ENCODE results near the gene IZUMO1. TPM values are rescaled to one million over a fixed set of nuclear protein-coding genes. Genes with fewer than 3 reads are reported as not detected.

Gene IZUMO1
- total and polyA plus RNA-seq, 2 donors (not counting 3 experiments of a cell fraction or from before 2014, with no cell fraction given), result 0.18 to 1.2 TPM

DNA sequence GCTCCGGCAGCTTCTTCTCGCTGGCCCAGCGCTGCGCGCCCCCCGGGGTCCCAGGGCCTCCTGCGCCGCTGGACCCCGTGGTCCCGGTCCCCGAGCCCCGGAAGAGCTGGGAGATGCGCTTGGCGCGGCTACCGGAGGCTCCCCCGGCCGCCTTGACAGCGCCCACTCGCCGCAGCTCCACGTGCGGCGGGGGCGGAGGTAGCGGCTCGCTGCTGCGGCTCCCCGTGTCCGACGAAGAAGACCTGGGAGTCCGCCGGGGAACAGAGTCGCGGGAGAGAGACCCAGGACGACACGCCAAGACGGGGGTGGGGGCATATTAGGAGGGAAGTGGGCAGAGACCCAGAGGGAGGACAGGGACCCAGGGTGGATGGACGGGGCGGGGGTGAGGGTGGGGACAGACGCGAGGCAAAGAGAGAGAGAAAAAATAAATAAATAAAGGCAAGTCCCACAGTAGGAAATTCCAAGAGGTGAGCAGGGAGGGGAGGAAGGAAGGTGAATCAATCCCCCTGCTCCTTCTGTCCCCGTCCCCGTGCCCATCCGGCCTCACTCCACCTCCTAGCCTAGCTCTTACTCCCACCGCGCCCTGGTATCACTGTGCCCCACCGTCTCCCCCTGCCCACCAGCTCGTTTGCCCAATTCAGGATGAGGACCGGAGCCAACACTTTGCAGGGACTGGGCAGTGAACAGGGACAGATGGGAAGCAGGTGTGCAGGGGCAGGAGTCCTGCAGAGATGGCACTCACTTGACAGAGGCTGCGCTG is 7.1 kb downstream of the IZUMO1 start:
- intact Hi-C loops (cut with micrococcal nuclease), result loop anchor here (1.0 to 5.0 kb wide), 5 partner anchors 25 to 98 kb away; partner anchors contain the start of genes CA11 and HSD17B14
- no peak for FAIRE-seq
- peak; percentile 26 for DNase-seq (ENCODE audit: low read depth, low spot score)

More for the DNA sequence above, 7.1 kb downstream of the IZUMO1 start:
- Histone ChIP-seq H3K79me2 (ENCODE audit: control insufficient read depth, insufficient read depth, low read length) (peaks cover 42% of the 10 kb centered on the region), H2AFZ (ENCODE audit: low read depth, low read length) (no peak overlapping the region), H3K36me3 (ENCODE audit: control insufficient read depth in 2 of 2, extremely low read depth in 1 of 2, insufficient read depth in 2 of 2, low read length in 2 of 2) (peaks cover 3 to 5% of the 10 kb centered on the region in 2 experiments), H3K9ac (replicated peaks; ENCODE audit: extremely low read depth, insufficient read depth, low read length) (peak overlapping the region; percentile 27), H3K27me3 (ENCODE audit: control insufficient read depth in 2 of 2, insufficient read depth in 2 of 2, low read length in 2 of 2) (no peaks in the 10 kb centered on the region), H3K9me1 (replicated peaks; ENCODE audit: control insufficient read depth, extremely low read depth, insufficient read depth, low read length) (no peaks in the 10 kb centered on the region), H4K20me1 (replicated peaks; ENCODE audit: control insufficient read depth, extremely low read depth, insufficient read depth, low read length) (peaks cover 6% of the 10 kb centered on the region), H3K4me2 (ENCODE audit: insufficient read depth, low read length) (peak overlapping the region; percentile 66), H3K4me3 (replicated peaks in 1 of 3; ENCODE audit: insufficient read depth in 1 of 3, low read depth in 1 of 3, low read length in 3 of 3) (peak overlapping the region; percentile 53 to 80 (median 77)), H3K4me1 (ENCODE audit: control insufficient read depth, extremely low read depth, insufficient read depth, low read length) (peaks cover 24% of the 10 kb centered on the region), H3K9me3 (replicated peaks; ENCODE audit: control insufficient read depth, insufficient read depth, low read length) (no peaks in the 10 kb centered on the region), H3K27ac (ENCODE audit: insufficient read depth, low read depth, low read length) (peak overlapping the region; percentile 50)
- ChIA-PET POLR2A (interaction anchor here (0.6 to 1.0 kb wide), 2 partner anchors 43 to 74 kb away, joined by 3 to 5 read pairs; no protein-coding TSS in a partner anchor), CTCF (interaction anchor here (0.7 to 3.5 kb wide), 24 partner anchors 12 to 231 kb away, joined by 3 to 54 read pairs (median 5); partner anchors contain the start of gene FUT1)
- dilution Hi-C loops (cut with MboI; ENCODE audit: extremely low pct_ligation_motif_present, low sequenced_read_pairs), result no loop called here
- no TSS peak for BruUV-seq (replicated peaks)
- TF ChIP-seq GATA2 (IDR thresholded peaks at IDR 0.05; ENCODE audit: insufficient read depth, insufficient read length, low read depth, low read length) (no peak), FOS (IDR thresholded peaks at IDR 0.05; ENCODE audit: borderline replicate concordance, insufficient read depth, low read length) (no peak), EZH2 (IDR thresholded peaks at IDR 0.05; ENCODE audit: borderline replicate concordance, low read depth, low read length, severe bottlenecking) (no peak), MYC (IDR thresholded peaks at IDR 0.05; ENCODE audit: low read depth, low read length) (no peak), POLR2AphosphoS5 (IDR thresholded peaks at IDR 0.05; ENCODE audit: insufficient read depth, low read depth, low read length) (no peak), POLR2A (IDR thresholded peaks at IDR 0.05; ENCODE audit: low read depth, low read length) (no peak), JUN (IDR thresholded peaks at IDR 0.05; ENCODE audit: borderline replicate concordance, insufficient read depth, insufficient read length, low read depth) (no peak)
- TF ChIP-seq, protein P1, sequence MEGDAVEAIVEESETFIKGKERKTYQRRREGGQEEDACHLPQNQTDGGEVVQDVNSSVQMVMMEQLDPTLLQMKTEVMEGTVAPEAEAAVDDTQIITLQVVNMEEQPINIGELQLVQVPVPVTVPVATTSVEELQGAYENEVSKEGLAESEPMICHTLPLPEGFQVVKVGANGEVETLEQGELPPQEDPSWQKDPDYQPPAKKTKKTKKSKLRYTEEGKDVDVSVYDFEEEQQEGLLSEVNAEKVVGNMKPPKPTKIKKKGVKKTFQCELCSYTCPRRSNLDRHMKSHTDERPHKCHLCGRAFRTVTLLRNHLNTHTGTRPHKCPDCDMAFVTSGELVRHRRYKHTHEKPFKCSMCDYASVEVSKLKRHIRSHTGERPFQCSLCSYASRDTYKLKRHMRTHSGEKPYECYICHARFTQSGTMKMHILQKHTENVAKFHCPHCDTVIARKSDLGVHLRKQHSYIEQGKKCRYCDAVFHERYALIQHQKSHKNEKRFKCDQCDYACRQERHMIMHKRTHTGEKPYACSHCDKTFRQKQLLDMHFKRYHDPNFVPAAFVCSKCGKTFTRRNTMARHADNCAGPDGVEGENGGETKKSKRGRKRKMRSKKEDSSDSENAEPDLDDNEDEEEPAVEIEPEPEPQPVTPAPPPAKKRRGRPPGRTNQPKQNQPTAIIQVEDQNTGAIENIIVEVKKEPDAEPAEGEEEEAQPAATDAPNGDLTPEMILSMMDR (IDR thresholded peaks at IDR 0.05; ENCODE audit: extremely low read depth in 1 of 2, insufficient read depth in 1 of 2, low read depth in 1 of 2, low read length in 2 of 2), result no peak
- TF ChIP-seq, protein P2, sequence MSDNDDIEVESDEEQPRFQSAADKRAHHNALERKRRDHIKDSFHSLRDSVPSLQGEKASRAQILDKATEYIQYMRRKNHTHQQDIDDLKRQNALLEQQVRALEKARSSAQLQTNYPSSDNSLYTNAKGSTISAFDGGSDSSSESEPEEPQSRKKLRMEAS (IDR thresholded peaks at IDR 0.05; ENCODE audit: insufficient read depth, insufficient read length), result no peak

Data from endothelial cell of umbilical vein (primary cell).